Natural killer cell (primary cell): ENCODE results near the gene ZNF22. TPM values are rescaled to one million over a fixed set of nuclear protein-coding genes. Genes with fewer than 3 reads are reported as not detected.

Source experiments
- ATAC-seq, 3 donors: fragments of 150-1000 bp in 2 of 3; fragments of 200-7000 bp in 1 of 3; cut with Tn5 transposase; 1 replicate in 1 of 3; 2 replicates in 2 of 3; pipeline ENCODE4 v1.10.0; 2021; ENCODE audit warnings: mild to moderate bottlenecking in 2 of 3, moderate library complexity in 2 of 3
- DNase-seq, 2 donors: peaks; one replicate each; pipeline versions ENCODE4 v3.0.0 to v3.0.0-alpha.2; 2013 to 2021; ENCODE audit warnings: mixed read lengths in 1 of 2
- H3K27ac ChIP-seq: one replicate; pipeline ENCODE4 v1.5.1; 2013; ENCODE audit warnings: mild to moderate bottlenecking, low read length
- H3K27me3 ChIP-seq: one replicate; pipeline ENCODE4 v1.6.1; 2013; ENCODE audit warnings: low read length; ENCODE audit not compliant: control insufficient read depth, insufficient read depth
- H3K36me3 ChIP-seq: one replicate; pipeline ENCODE4 v1.6.1; 2013; ENCODE audit warnings: low read length; ENCODE audit not compliant: control insufficient read depth, insufficient read depth
- H3K4me1 ChIP-seq: one replicate; pipeline ENCODE4 v1.6.1; 2013; ENCODE audit warnings: low read length; ENCODE audit not compliant: control insufficient read depth, insufficient read depth
- H3K4me3 ChIP-seq: one replicate; pipeline ENCODE4 v1.5.1; 2013; ENCODE audit warnings: low read length
- H3K9me3 ChIP-seq: one replicate; pipeline ENCODE4 v1.6.1; 2013; ENCODE audit warnings: low read length; ENCODE audit not compliant: control insufficient read depth, insufficient read depth
- H3K27ac Mint-ChIP-seq, 2 donors: one replicate each; pipeline ENCODE4 v1.8.0; 2022; ENCODE audit warnings: mild to moderate bottlenecking in 2 of 2, mixed read lengths in 2 of 2, moderate library complexity in 1 of 2
- H3K27me3 Mint-ChIP-seq, 2 donors: one replicate each; pipeline ENCODE4 v1.8.0; 2022; ENCODE audit warnings: low read depth in 2 of 2, mixed read lengths in 2 of 2
- H3K36me3 Mint-ChIP-seq: one replicate; pipeline ENCODE4 v1.8.0; 2022; ENCODE audit warnings: mixed read lengths
- H3K4me1 Mint-ChIP-seq, 2 donors: one replicate each; pipeline ENCODE4 v1.8.0; 2022; ENCODE audit warnings: mixed read lengths in 2 of 2
- H3K4me3 Mint-ChIP-seq: one replicate; pipeline ENCODE4 v1.8.0; 2022; ENCODE audit warnings: mild to moderate bottlenecking, moderate library complexity, mixed read lengths
- H3K9me3 Mint-ChIP-seq, 2 donors: one replicate each; pipeline ENCODE4 v1.8.0; 2022; ENCODE audit warnings: mixed read lengths in 2 of 2
- CTCF ChIP-seq: fragments of 200-600 bp; IDR thresholded peaks from one replicate; pipeline ENCODE4 v1.8.0; 2022; ENCODE audit warnings: antibody characterized with exemption
- WGBS: methylation state at CpG from one replicate; pipeline ENCODE4 v1.1.7; 2013; ENCODE audit warnings: missing lambda C conversion rate; ENCODE audit not compliant: insufficient coverage; 5-methylcytosine and 5-hydroxymethylcytosine counted together
- intact Hi-C: fragments of 100-400 bp; cut with micrococcal nuclease; formaldehyde crosslinking; loops from one replicate; pipeline ENCODE4 v1.14.2; 2022
- total RNA-seq, 4 donors: library from RNA; stranded (reverse); fragments of 120-200 nt in 1 of 4; gene quantifications; one replicate each; pipeline versions ENCODE4 v1.2.3 to v1.2.4, GENCODE V29; 2013 to 2022

ZNF22 gene
- total RNA-seq, 3 donors from 2014 or later (not counting 1 experiment from before 2014, with no cell fraction given), result 24.2 to 31.8 (median 25.0) TPM

- Histone ChIP-seq H3K27ac (peak overlapping the region; percentile 31), H3K4me3 (no peak overlapping the region), H3K4me1 (peaks cover 31% of the 10 kb centered on the region), H3K27me3 (no peaks in the 10 kb centered on the region), H3K9me3 (no peaks in the 10 kb centered on the region), H3K36me3 (peaks cover 5% of the 10 kb centered on the region)
- H3K27me3 Mint-ChIP-seq, result no peaks in the 10 kb centered on the region
- no peak for TF ChIP-seq CTCF
- ATAC-seq (peak in 1 of 3 donors; percentile 57), DNase-seq (peak in 1 of 2 donors; percentile 38)
- WGBS, result 2% methylated on average over 4 of the region's 4 CpGs
- intact Hi-C loops, result no loop called here
- H3K4me1 Mint-ChIP-seq, result peaks cover 29 to 36% of the 10 kb centered on the region in 2 donors
- H3K4me3 Mint-ChIP-seq, result peak overlapping the region; percentile 54
- peak overlapping the region; percentile 65 to 82 for H3K27ac Mint-ChIP-seq
- H3K9me3 Mint-ChIP-seq, result no peaks in the 10 kb centered on the region
- peaks cover 8% of the 10 kb centered on the region for H3K36me3 Mint-ChIP-seq
These were observed 5.2 kb upstream of the ZNF22 start for GRCh38 chr10:44995581-44995913.

- Mint-ChIP-seq H3K4me3 (peak overlapping the region; percentile 54), H3K9me3 (no peaks in the 10 kb centered on the region), H3K4me1 (peaks cover 31 to 37% of the 10 kb centered on the region in 2 donors), H3K27me3 (no peaks in the 10 kb centered on the region), H3K27ac (peak overlapping the region; percentile 65 to 82), H3K36me3 (peaks cover 8% of the 10 kb centered on the region)
- Histone ChIP-seq H3K4me3 (no peak overlapping the region), H3K4me1 (peaks cover 31% of the 10 kb centered on the region), H3K36me3 (peaks cover 4% of the 10 kb centered on the region), H3K9me3 (no peaks in the 10 kb centered on the region), H3K27ac (peak overlapping the region; percentile 31), H3K27me3 (no peaks in the 10 kb centered on the region)
- intact Hi-C loops, result no loop called here
- no peak for ATAC-seq
- TF ChIP-seq CTCF, result no peak
- 45% methylated on average over 9 of the region's 9 CpGs for WGBS
- no peak for DNase-seq
These were observed 4.6 kb upstream of the ZNF22 start for GRCh38 chr10:44995914-44996669.

DNA sequence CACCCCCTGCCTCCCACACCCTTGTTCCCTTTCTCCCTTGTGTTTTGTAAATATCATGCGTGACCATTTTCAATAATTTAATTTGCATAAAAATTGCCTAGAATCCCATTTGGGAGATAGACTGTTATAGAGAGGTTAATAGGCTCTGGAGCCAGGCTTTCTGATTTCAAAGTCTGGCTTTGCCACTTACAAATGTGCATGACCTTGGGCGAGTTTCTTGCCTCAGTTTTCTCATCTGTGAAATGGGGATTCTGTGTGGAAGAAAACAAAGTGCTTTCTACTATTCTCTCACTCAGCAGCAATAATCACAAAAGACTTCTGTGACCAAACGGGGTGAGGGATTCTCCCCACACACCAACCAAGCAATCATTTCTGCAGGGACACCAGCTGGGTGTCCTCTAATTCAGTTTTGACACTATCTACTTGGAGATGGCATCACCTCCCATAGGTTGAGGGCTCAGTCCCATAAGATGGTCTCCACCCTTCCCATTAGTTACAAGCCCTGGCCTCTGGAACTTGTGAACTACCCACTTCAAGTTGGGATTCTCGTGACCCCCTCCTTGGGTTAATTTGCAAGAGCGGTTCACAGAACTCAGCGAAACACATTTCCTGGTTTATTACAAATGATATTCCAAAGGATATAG lies 3.5 kb upstream of the ZNF22 start:
- no peak for DNase-seq
- TF ChIP-seq CTCF, result no peak
- intact Hi-C loops, result no loop called here
- Mint-ChIP-seq H3K4me1 (peaks cover 40 to 43% of the 10 kb centered on the region in 2 donors), H3K27ac (no peak overlapping the region), H3K36me3 (no peaks in the 10 kb centered on the region), H3K27me3 (no peaks in the 10 kb centered on the region), H3K4me3 (no peak overlapping the region), H3K9me3 (no peaks in the 10 kb centered on the region)
- peaks cover 35% of the 10 kb centered on the region for H3K4me1 ChIP-seq
- no peak overlapping the region for H3K27ac ChIP-seq
- no peaks in the 10 kb centered on the region for H3K27me3 ChIP-seq
- no peak overlapping the region for H3K4me3 ChIP-seq
- H3K9me3 ChIP-seq, result no peaks in the 10 kb centered on the region
- WGBS, result 97% methylated on average over 6 of the region's 6 CpGs
- ATAC-seq, result no peak
- peaks cover 1% of the 10 kb centered on the region for H3K36me3 ChIP-seq
